ENCODE results near the gene SVOP.
A peak's percentile ranks its signal among the peaks of the same experiment; 100 is the strongest.
"Not testable (repeated sequence)": the region's sequence is repeated elsewhere in the genome, so short reads cannot be mapped to it uniquely, and the experiment has no call there.

SVOP gene

GRCh38 chr12:108865169-108865568, 155.7 kb downstream of the SVOP start:
- TF ChIP-seq CTCF (IDR thresholded peaks at IDR 0.05), result no peak
- peaks cover 0 to 5% (median 2%) of the 10 kb centered on the region in 3 donors for H3K9me3 ChIP-seq
- no peak for DNase-seq
- H3K4me1 ChIP-seq, result no peaks in the 10 kb centered on the region
- no peaks in the 10 kb centered on the region for H3K27me3 ChIP-seq
- no peak overlapping the region for H3K4me3 ChIP-seq
- intact Hi-C loops (cut with DNase I; ENCODE audit: low total_unique reads), result loop anchor here (10.0 kb wide), 1 partner anchor 90 kb away; no protein-coding TSS in a partner anchor
- H3K36me3 ChIP-seq, result no peaks in the 10 kb centered on the region
- no peak overlapping the region for H3K27ac ChIP-seq

- Histone ChIP-seq H3K9me3 (peaks cover 0 to 5% (median 2%) of the 10 kb centered on the region in 3 donors), H3K27me3 (no peaks in the 10 kb centered on the region), H3K27ac (no peak overlapping the region), H3K4me1 (peaks cover 0 to 18% (median 12%) of the 10 kb centered on the region in 4 donors), H3K36me3 (no peaks in the 10 kb centered on the region), H3K4me3 (no peak overlapping the region)
- no peak for TF ChIP-seq CTCF (IDR thresholded peaks at IDR 0.05)
- DNase-seq, result no peak
- intact Hi-C loops (cut with DNase I; ENCODE audit: low total_unique reads), result loop anchor here (10.0 kb wide), 1 partner anchor 92 kb away; no protein-coding TSS in a partner anchor
Observed at GRCh38 chr12:108862588-108862959, 158.3 kb downstream of the SVOP start.

- no peak for TF ChIP-seq CTCF (IDR thresholded peaks at IDR 0.05)
Observed at GRCh38 chr12:108861878-108862587, 158.8 kb downstream of the SVOP start.

GRCh38 chr12:108860443-108860842, 160.4 kb downstream of the SVOP start:
- Histone ChIP-seq H3K27ac (no peak overlapping the region), H3K27me3 (no peaks in the 10 kb centered on the region), H3K4me1 (peaks cover 0 to 28% (median 22%) of the 10 kb centered on the region in 4 donors), H3K4me3 (no peak overlapping the region), H3K36me3 (no peaks in the 10 kb centered on the region), H3K9me3 (peaks cover 0 to 5% (median 2%) of the 10 kb centered on the region in 3 donors)
- DNase-seq, result no peak
- intact Hi-C loops (cut with DNase I; ENCODE audit: low total_unique reads), result loop anchor here (10.0 kb wide), 1 partner anchor 94 kb away; no protein-coding TSS in a partner anchor
- TF ChIP-seq CTCF (IDR thresholded peaks at IDR 0.05), result no peak

More at GRCh38 chr12:108861878-108862587, 158.8 kb downstream of the SVOP start:
- intact Hi-C loops (cut with DNase I; ENCODE audit: low total_unique reads), result loop anchor here (10.0 kb wide), 1 partner anchor 93 kb away; no protein-coding TSS in a partner anchor
- H3K27me3 ChIP-seq, result no peaks in the 10 kb centered on the region
- H3K36me3 ChIP-seq, result no peaks in the 10 kb centered on the region
- no peak overlapping the region for H3K4me3 ChIP-seq
- peak in 1 of 2 donors; percentile 52 for DNase-seq
- no peak overlapping the region for H3K27ac ChIP-seq
- H3K4me1 ChIP-seq, result peaks cover 0 to 18% (median 12%) of the 10 kb centered on the region in 4 donors
- peaks cover 0 to 5% (median 2%) of the 10 kb centered on the region in 3 donors for H3K9me3 ChIP-seq

GRCh38 chr12:108859923-108860291, 161.0 kb downstream of the SVOP start:
- Histone ChIP-seq H3K27ac (no peak overlapping the region), H3K36me3 (no peaks in the 10 kb centered on the region), H3K27me3 (no peaks in the 10 kb centered on the region), H3K4me1 (peaks cover 0 to 33% (median 26%) of the 10 kb centered on the region in 4 donors), H3K4me3 (no peak overlapping the region), H3K9me3 (peaks cover 0 to 5% (median 2%) of the 10 kb centered on the region in 3 donors)
- TF ChIP-seq CTCF (IDR thresholded peaks at IDR 0.05), result no peak
- DNase-seq, result no peak
- intact Hi-C loops (cut with DNase I; ENCODE audit: low total_unique reads), result loop anchor here (5.0 to 10.0 kb wide), 2 partner anchors 95 to 298 kb away; partner anchors contain the start of genes ISCU and SART3

- intact Hi-C loops (cut with DNase I; ENCODE audit: low total_unique reads), result loop anchor here (5.0 kb wide), 1 partner anchor 297 kb away; the partner anchor contains the start of genes ISCU and SART3
- Histone ChIP-seq H3K4me1 (peaks cover 0 to 39% (median 26%) of the 10 kb centered on the region in 4 donors), H3K27ac (peak overlapping the region; percentile 89 to 92)
- not testable (repeated sequence) for DNase-seq, H3K36me3 ChIP-seq, H3K27me3 ChIP-seq, H3K4me3 ChIP-seq, H3K9me3 ChIP-seq
Observed at GRCh38 chr12:108859141-108859922, 161.5 kb downstream of the SVOP start.

Measured in tibial artery (tissue), 4 donors.